Ectodermal cell (in vitro differentiated cells): ENCODE data around the gene SCN3A. TPM values are rescaled to one million over a fixed set of nuclear protein-coding genes. Genes with fewer than 3 reads are reported as not detected.

Experiments
- H3K27ac ChIP-seq: 2 replicates; pipeline ENCODE4 v1.7.0; 2013; ENCODE audit warnings: mild to moderate bottlenecking, low read depth, low read length; ENCODE audit not compliant: insufficient read depth, poor library complexity, severe bottlenecking
- H3K27me3 ChIP-seq: 2 replicates; pipeline ENCODE4 v1.7.0; 2013; ENCODE audit warnings: mild to moderate bottlenecking, low read length; ENCODE audit not compliant: insufficient read depth, control insufficient read depth, poor library complexity, severe bottlenecking
- H3K36me3 ChIP-seq: one replicate; pipeline ENCODE4 v1.7.0; 2013; ENCODE audit warnings: low read length; ENCODE audit not compliant: control insufficient read depth, insufficient read depth
- H3K4me1 ChIP-seq: one replicate; pipeline ENCODE4 v1.7.0; 2013; ENCODE audit warnings: low read length; ENCODE audit not compliant: control insufficient read depth, insufficient read depth
- H3K4me3 ChIP-seq: 2 replicates; pipeline ENCODE4 v1.7.0; 2013; ENCODE audit warnings: low read depth, low read length, control low read depth; ENCODE audit not compliant: insufficient read depth
- H3K9me3 ChIP-seq: 2 replicates; pipeline ENCODE4 v1.7.0; 2013; ENCODE audit warnings: mild to moderate bottlenecking, low read length, moderate library complexity; ENCODE audit not compliant: control insufficient read depth
- WGBS, 2 experiments: methylation state at CpG; one replicate each; pipeline ENCODE4 v1.1.7; 2013; ENCODE audit warnings: missing lambda C conversion rate in 2 of 2; 5-methylcytosine and 5-hydroxymethylcytosine counted together
- polyA plus RNA-seq, 4 experiments: library from polyadenylated mRNA; stranded (reverse); fragments of 50-300 nt; gene quantifications; one replicate each; pipeline ENCODE4 v1.2.3, GENCODE V29; 2013

SCN3A gene
- 0.52 TPM for polyA plus RNA-seq (2013, experiment 1 of 4)
- 0.64 TPM for polyA plus RNA-seq (2013, experiment 2 of 4)
- polyA plus RNA-seq (2013, experiment 3 of 4), result 0.85 TPM
- polyA plus RNA-seq (2013, experiment 4 of 4), result 0.73 TPM

GRCh38 chr2:165203689-165204559 is at the start of gene SCN3A:
Gene SCN3A (minus strand): TSS chr2:165204050. CDS start chr2:165176394, 27,656 bp downstream.
- WGBS, 2 experiments, result 13 to 41% methylated on average over 1 to 3 of the region's 8 CpGs
- Histone ChIP-seq H3K36me3 (no peaks in the 10 kb centered on the region), H3K27me3 (no peaks in the 10 kb centered on the region), H3K4me1 (no peaks in the 10 kb centered on the region), H3K27ac (no peak within 1 kb of the TSS), H3K4me3 (no peak within 1 kb of the TSS), H3K9me3 (no peaks in the 10 kb centered on the region)

- no peaks in the 10 kb centered on the region for H3K27me3 ChIP-seq
- H3K9me3 ChIP-seq, result no peaks in the 10 kb centered on the region
- no peak overlapping the region for H3K27ac ChIP-seq
- H3K4me1 ChIP-seq, result no peaks in the 10 kb centered on the region
- H3K4me3 ChIP-seq, result no peak overlapping the region
- H3K36me3 ChIP-seq, result no peaks in the 10 kb centered on the region
Measured at GRCh38 chr2:165253178-165253577, 49.3 kb upstream of the SCN3A start.

- H3K9me3 ChIP-seq, result no peaks in the 10 kb centered on the region
- H3K4me1 ChIP-seq, result no peaks in the 10 kb centered on the region
- 93 to 100% methylated on average over 4 of the region's 4 CpGs for WGBS, 2 experiments
- no peak overlapping the region for H3K4me3 ChIP-seq
- H3K36me3 ChIP-seq, result no peaks in the 10 kb centered on the region
- no peak overlapping the region for H3K27ac ChIP-seq
- no peaks in the 10 kb centered on the region for H3K27me3 ChIP-seq
Measured at GRCh38 chr2:165251366-165251765, 47.5 kb upstream of the SCN3A start.

GRCh38 chr2:165248238-165248637 is 44.4 kb upstream of the SCN3A start:
- H3K36me3 ChIP-seq, result no peaks in the 10 kb centered on the region
- H3K27me3 ChIP-seq, result no peaks in the 10 kb centered on the region
- no peak overlapping the region for H3K4me3 ChIP-seq
- WGBS, 2 experiments, result 84 to 88% methylated on average over 2 of the region's 2 CpGs
- H3K9me3 ChIP-seq, result no peaks in the 10 kb centered on the region
- H3K4me1 ChIP-seq, result no peaks in the 10 kb centered on the region
- no peak overlapping the region for H3K27ac ChIP-seq

DNA sequence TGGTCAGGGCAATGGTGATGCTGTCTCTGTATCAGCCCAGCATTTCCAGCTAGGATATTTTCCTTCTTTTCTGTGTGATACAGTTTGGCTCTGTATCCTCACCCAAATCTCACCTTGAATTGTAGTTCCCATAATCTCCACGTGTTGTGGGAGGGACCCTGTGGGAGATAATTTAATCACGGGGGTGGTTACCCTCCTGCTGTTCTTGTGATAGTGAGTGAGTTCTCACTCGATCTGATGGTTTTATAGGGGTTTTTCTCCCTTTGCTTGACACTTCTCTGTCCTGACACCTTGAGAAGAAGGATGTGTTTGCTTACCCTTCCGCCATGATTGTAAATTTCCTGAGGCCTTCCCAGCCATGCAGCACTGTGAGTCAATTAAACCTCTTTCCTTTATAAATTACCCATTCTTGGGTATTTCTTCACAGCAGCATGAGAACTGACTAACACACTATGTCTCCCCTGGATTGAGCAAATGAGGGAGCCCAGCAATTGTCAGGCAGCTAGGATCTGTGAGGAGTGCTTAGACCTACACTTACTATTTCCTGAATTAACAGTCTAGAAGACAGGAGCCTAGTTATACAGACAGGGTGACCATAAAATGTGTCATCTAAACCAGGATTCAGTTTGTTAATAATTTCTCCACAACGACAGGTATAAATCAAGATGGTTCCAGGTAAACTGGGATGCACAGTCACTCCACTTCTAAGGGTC is 41.4 kb upstream of the SCN3A start:
- Histone ChIP-seq H3K27me3 (no peaks in the 10 kb centered on the region), H3K27ac (no peak overlapping the region), H3K4me3 (no peak overlapping the region), H3K9me3 (no peaks in the 10 kb centered on the region), H3K4me1 (no peaks in the 10 kb centered on the region), H3K36me3 (no peaks in the 10 kb centered on the region)
- WGBS, 2 experiments, result 77 to 79% methylated on average over 5 of the region's 5 CpGs

GRCh38 chr2:165240916-165241315 is 37.1 kb upstream of the SCN3A start:
- WGBS, 2 experiments, result 91 to 100% methylated on average over 2 of the region's 2 CpGs
- H3K27me3 ChIP-seq, result no peaks in the 10 kb centered on the region
- H3K36me3 ChIP-seq, result no peaks in the 10 kb centered on the region
- no peak overlapping the region for H3K27ac ChIP-seq
- H3K4me3 ChIP-seq, result no peak overlapping the region
- no peaks in the 10 kb centered on the region for H3K9me3 ChIP-seq
- H3K4me1 ChIP-seq, result no peaks in the 10 kb centered on the region

DNA sequence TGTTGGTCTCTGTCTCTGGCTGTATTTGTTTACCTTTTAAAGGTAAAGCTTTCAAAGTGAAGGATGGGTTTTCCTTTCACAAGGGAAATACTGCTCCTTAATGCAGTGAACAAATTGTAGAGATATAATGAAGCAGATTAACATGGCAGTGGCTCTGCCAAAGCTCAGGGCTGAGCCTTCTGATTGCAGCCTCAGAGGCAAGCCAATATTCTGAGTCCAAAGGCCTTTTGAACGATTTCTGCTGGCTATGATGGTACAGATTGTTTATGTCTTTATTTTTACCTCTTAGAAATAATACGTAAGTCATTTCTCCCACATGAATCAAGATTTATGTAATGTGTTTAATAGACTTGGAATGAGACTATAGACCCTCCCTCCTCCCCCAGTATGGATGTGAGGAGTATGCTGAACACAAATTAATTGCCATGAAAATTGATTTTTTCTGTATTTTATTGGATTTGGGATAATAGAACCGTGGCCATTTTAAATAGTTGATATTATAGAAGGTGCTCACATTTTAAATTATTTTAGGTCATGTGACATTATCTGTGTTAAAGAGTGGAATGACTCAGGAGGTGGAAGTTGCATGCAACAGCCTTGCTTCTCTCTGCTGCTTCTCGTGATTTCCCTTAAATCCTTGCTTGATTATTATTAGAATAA is 36.1 kb upstream of the SCN3A start:
- H3K27ac ChIP-seq, result no peak overlapping the region
- 86 to 92% methylated on average over 1 to 2 of the region's 4 CpGs for WGBS, 2 experiments
- no peak overlapping the region for H3K4me3 ChIP-seq
- H3K36me3 ChIP-seq, result no peaks in the 10 kb centered on the region
- no peaks in the 10 kb centered on the region for H3K4me1 ChIP-seq
- H3K27me3 ChIP-seq, result no peaks in the 10 kb centered on the region
- H3K9me3 ChIP-seq, result no peaks in the 10 kb centered on the region

DNA sequence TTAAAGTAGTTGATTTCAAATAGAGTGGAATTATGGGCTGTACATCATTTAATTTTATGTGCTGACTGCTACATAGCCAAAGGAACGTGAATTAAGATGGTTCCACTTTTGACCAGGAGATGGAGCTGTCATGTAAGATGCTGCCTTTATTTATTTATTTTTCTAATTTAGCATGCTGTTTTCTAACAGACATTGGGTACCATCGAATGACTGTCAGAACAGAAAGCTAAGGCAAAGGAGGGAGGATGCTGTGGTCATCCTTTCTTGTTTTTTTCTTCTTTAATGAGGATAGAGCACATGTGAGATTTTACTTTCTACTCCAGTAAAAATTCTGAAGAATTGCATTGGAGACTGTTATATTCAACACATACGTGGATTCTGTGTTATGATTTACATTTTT is 35.4 kb upstream of the SCN3A start, which contains the start of gene SCN2A:
Gene SCN2A, plus strand, starts transcription at position 185 of the 400 bp plus-strand sequence. CDS start 56,410 bp downstream, outside the sequence.
- Histone ChIP-seq H3K36me3 (no peaks in the 10 kb centered on the region), H3K9me3 (no peaks in the 10 kb centered on the region), H3K27me3 (no peaks in the 10 kb centered on the region), H3K27ac (no peak within 1 kb of the TSS), H3K4me1 (no peaks in the 10 kb centered on the region), H3K4me3 (no peak within 1 kb of the TSS)
- WGBS, 2 experiments, result 25 to 48% methylated on average over 2 to 3 of the region's 3 CpGs

- H3K4me3 ChIP-seq, result no peak overlapping the region
- no peaks in the 10 kb centered on the region for H3K27me3 ChIP-seq
- no peaks in the 10 kb centered on the region for H3K9me3 ChIP-seq
- H3K4me1 ChIP-seq, result no peaks in the 10 kb centered on the region
- 17 to 58% methylated on average over 2 of the region's 3 CpGs for WGBS, 2 experiments
- H3K27ac ChIP-seq, result no peak overlapping the region
- no peaks in the 10 kb centered on the region for H3K36me3 ChIP-seq
Measured at GRCh38 chr2:165238295-165238694, 34.4 kb upstream of the SCN3A start.

DNA sequence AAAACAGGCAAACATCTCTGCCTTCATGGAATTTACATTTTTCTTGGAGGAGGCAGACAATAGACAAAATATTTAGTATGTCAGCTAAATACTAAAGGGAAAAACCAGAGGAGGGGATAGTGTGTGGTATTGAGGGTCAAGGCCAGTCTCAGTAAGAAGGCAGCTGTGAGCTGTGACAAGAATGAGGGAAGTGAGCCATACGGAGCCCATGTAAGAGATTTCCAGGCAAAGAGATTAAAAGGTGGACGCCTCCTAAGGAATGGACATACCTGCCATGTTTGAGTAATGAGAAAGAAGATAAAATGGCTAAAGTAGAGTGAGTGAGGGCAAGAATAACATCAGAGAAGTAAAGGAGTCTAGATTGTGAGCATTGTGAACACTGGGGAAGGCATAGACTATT is 33.2 kb upstream of the SCN3A start:
- H3K4me1 ChIP-seq, result no peaks in the 10 kb centered on the region
- H3K9me3 ChIP-seq, result no peaks in the 10 kb centered on the region
- 79 to 85% methylated on average over 2 of the region's 2 CpGs for WGBS, 2 experiments

More for the DNA sequence above, 33.2 kb upstream of the SCN3A start:
- Histone ChIP-seq H3K36me3 (no peaks in the 10 kb centered on the region), H3K27me3 (no peaks in the 10 kb centered on the region), H3K27ac (no peak overlapping the region), H3K4me3 (no peak overlapping the region)
